H1 (cell line): ENCODE measurements around the gene DUXB. TPM values are rescaled to one million over a fixed set of nuclear protein-coding genes. Genes with fewer than 3 reads are reported as not detected.

ENCODE experiments used
- CBX5 ChIP-seq: fragments of 300-800, 300-1000 bp; sonication (generic); IDR thresholded peaks from 2 replicates; pipeline ENCODE4 v1.7.1; 2016; ENCODE audit warnings: antibody characterized with exemption, low read length, low read depth
- CHD1 ChIP-seq: IDR thresholded peaks from 2 replicates; pipeline ENCODE4 v1.6.1; 2012; ENCODE audit warnings: low read depth, low read length, improper control_type of control experiment
- JUND ChIP-seq: IDR thresholded peaks from 2 replicates; pipeline ENCODE4 v1.6.1; 2011; ENCODE audit warnings: mild to moderate bottlenecking, improper control_type of control experiment, low read length
- MAX ChIP-seq: IDR thresholded peaks from 2 replicates; pipeline ENCODE4 v1.6.1; 2012; ENCODE audit warnings: inconsistent platforms
- RBBP5 ChIP-seq: IDR thresholded peaks from 2 replicates; pipeline ENCODE4 v1.7.1; 2012; ENCODE audit warnings: low read depth, mild to moderate bottlenecking, inconsistent platforms, low read length, moderate library complexity, borderline replicate concordance
- RXRA ChIP-seq: IDR thresholded peaks from 2 replicates; pipeline ENCODE4 v1.6.1; 2011; ENCODE audit warnings: low read depth, mild to moderate bottlenecking, low read length, moderate library complexity; ENCODE audit not compliant: insufficient read depth
- SIN3A ChIP-seq, 2 experiments: IDR thresholded peaks in 1 of 2; conservative IDR thresholded peaks in 1 of 2; 2 replicates each; pipeline ENCODE4 v1.6.1; 2011 to 2012; ENCODE audit warnings: low read length in 2 of 2, improper control_type of control experiment in 1 of 2, low read depth in 1 of 2, mild to moderate bottlenecking in 1 of 2
- SP1 ChIP-seq: IDR thresholded peaks from 2 replicates; pipeline ENCODE4 v1.6.1; 2011; ENCODE audit warnings: low read depth, low read length
- polyA plus RNA-seq, 7 experiments: library from polyadenylated mRNA; depleted of rRNA in 3 of 7; stranded (reverse) in 5 of 7; unstranded in 2 of 7; fragments of >200 nt in 5 of 7; fragments of 200-250 nt in 2 of 7; gene quantifications; 1 replicate in 5 of 7; 2 replicates in 1 of 7; 4 replicates in 1 of 7; pipeline versions ENCODE4 v1.2.1 to v1.2.3, GENCODE V29; 2011 to 2013; ENCODE audit warnings: missing spikeins in 2 of 7, mixed read lengths in 2 of 7
- total RNA-seq: library from RNA; stranded (reverse); fragmentation: NEBNext Ultra II Directional; extraction: Animal tissue kit (Norgen Biotek cat#: 25700); gene quantifications from 2 replicates; pipeline ENCODE4 v1.2.1, GENCODE V29; 2021

DUXB gene
- total and polyA plus RNA-seq, 2 of the 8 experiments (the other 6 are each of a cell fraction or from before 2014, with no cell fraction given): not detected

GRCh38 chr16:75660726-75661302 lies 40.4 kb downstream of the DUXB start (continued):
- no peak for TF ChIP-seq MAX
- TF ChIP-seq CBX5: no peak
- TF ChIP-seq JUND: no peak
- TF ChIP-seq SP1: no peak
- TF ChIP-seq SIN3A (conservative IDR thresholded peaks at IDR 0.05 in 1 of 2, IDR thresholded peaks at IDR 0.05 in 1 of 2; ENCODE audit: low read depth in 1 of 2, low read length in 2 of 2): no peak
- no peak for TF ChIP-seq RBBP5
- no peak for TF ChIP-seq RXRA
- TF ChIP-seq CHD1: no peak
